ENCODE measurements around the gene WWTR1. TPM values are rescaled to one million over a fixed set of nuclear protein-coding genes. Genes with fewer than 3 reads are reported as not detected.

Gene WWTR1
- total RNA-seq, 2 donors from 2014 or later: 0.99 to 1.2 TPM

DNA sequence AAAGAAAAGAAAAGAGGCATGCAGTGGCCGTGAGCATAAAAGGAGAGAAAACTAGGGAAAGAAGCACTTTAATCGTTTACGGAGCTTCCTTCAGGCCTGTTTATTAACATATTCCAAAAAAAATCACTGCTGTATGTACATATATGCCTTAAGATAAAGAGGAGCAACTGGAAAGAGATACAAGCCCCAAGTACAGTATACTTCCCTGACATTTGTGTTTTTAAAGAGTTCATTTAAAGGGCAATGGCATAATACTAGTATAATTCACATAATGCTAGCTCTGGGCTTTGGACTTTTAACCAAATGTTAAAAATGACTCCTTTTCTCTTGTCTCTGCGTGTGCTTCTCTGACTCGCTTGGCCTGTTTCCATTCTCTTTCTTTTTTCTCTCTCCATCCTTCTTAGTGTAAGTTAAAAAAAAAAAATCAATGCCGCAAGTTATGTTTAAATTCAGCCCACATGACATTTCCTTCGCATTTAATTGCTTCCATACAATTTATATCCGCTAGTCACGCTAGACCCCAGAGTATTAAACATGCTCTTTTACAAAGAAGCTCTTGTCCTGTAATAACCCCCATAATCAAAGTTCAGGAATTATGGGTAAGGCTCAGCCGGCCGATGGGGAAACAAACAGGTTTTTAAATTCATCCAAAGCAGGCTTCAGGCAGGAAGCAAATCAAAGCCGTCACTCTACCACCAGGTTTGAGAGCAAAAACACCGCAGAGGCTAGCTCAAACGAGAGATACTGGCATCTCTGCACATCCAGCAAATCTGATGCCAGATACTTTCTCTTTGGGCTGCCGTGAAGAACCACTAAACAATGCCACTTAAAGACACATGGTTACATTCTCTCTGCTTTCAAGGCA lies 19.4 kb downstream of the WWTR1 start:
- ATAC-seq (no peak), DNase-seq (ENCODE audit: low spot score in 2 of 2) (no peak)
- no peaks in the 10 kb centered on the region for H3K9me3 Mint-ChIP-seq
- H3K36me3 Mint-ChIP-seq: no peaks in the 10 kb centered on the region
- H3K27ac Mint-ChIP-seq: no peak overlapping the region

DNA sequence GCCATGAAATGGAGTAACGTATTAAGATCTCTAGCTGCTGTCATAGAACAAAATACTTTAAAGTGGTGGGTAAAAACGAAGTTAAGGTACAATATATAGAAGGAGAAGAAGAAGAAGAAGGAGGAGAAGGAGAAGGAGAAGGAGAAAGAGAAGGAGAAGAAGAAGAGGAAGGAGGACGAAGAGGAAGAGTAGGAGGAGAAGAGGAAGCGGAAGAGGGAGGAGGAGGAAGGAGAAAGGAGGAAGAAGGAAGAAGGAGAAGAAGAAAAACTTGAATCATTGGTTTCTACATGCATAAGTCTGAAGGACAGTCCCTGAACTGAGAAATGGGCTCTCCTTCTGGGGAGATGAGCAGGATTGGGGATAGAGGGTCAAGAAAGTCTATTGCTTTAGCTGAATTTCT lies 22.4 kb downstream of the WWTR1 start:
- no peak for DNase-seq (ENCODE audit: low spot score in 2 of 2)
- H3K9me3 Mint-ChIP-seq: no peaks in the 10 kb centered on the region
- H3K36me3 Mint-ChIP-seq: no peaks in the 10 kb centered on the region
- no peak for ATAC-seq
- H3K27ac Mint-ChIP-seq: no peak overlapping the region

DNA sequence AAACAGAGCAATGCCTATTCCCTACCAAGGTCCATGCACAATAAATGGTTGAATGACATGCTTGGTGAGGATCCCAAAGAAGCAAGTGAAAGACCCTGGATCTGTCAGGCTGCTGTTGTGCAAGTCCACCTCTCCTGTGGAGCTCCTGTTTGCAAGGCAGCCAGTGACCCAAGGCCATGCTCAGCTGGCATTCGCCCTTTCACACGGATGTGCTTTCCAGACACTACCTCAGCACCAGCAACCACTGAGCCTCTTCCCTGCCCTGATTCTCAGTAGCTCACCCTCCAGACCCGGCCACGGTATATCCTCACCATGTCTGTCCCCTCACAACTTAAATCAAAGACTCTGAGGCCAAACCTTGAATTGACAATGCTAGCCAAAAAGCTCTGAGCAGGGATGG lies 23.3 kb downstream of the WWTR1 start:
- H3K36me3 Mint-ChIP-seq: no peaks in the 10 kb centered on the region
- no peaks in the 10 kb centered on the region for H3K9me3 Mint-ChIP-seq
- DNase-seq (ENCODE audit: low spot score in 2 of 2): no peak
- no peak for ATAC-seq
- H3K27ac Mint-ChIP-seq: no peak overlapping the region

DNA sequence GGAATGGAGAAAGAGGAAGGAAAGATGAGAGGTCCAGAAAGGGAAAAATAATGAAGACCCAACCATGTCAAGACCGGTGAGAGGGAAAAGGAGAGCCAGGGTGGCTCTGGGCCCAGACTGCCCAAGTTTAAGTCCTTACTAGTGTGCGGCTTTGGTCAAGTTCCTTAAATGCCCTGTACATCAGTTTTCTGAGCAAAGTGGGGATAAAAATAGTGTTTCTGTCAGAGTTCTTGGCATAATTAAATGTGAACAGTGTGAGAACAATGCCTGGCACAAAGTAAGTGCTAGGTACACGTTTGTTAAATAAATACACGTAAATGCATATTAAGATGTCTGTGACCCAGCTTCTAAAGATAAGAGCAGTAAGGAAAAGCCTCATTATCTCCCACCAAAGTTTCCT lies 23.8 kb downstream of the WWTR1 start:
- H3K36me3 Mint-ChIP-seq: no peaks in the 10 kb centered on the region
- ATAC-seq: no peak
- no peak overlapping the region for H3K27ac Mint-ChIP-seq
- no peaks in the 10 kb centered on the region for H3K9me3 Mint-ChIP-seq
- no peak for DNase-seq (ENCODE audit: low spot score in 2 of 2)

DNA sequence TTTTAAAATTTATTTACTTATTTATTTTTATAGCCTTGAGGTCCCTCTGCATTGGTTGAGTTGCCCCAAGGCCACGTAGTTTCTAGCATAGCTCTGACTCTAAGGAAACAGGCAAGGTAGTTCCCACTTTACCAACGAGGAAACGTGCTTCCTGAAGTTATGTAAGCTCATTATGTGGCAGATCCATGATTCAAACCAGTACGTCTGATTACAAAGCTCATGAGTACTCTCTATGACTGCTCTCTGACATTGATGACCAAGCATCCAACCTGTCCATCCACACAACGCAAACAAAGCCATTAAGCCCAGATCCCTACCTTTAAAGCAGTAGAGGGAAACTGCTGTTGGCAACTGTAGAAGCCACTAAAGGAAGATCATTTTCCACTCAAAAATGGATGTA lies 25.6 kb downstream of the WWTR1 start:
- Mint-ChIP-seq H3K9me3 (no peaks in the 10 kb centered on the region), H3K27ac (no peak overlapping the region), H3K36me3 (no peaks in the 10 kb centered on the region)
- DNase-seq (ENCODE audit: low spot score in 2 of 2): no peak
- no peak for ATAC-seq

DNA sequence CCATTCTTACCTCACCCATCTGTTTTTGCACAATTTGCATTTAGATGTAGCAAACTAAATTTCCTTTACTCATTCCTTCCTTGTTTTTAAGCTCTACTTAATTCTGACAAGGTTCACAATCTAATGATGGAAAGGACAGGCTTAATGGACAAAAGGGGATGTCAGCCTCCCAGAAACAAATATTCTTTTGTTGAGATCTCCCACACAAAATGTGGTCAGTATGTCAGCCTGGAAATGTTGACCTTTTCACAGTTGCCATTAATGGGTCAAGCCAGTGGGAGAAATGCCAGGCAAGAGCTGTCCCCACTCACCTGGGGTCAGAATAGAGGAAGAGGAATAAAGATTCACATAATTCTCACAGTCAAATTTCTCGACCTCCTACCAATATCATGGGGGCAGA lies 27.0 kb downstream of the WWTR1 start:
- H3K9me3 Mint-ChIP-seq: no peaks in the 10 kb centered on the region
- ATAC-seq: no peak
- no peaks in the 10 kb centered on the region for H3K36me3 Mint-ChIP-seq
- no peak for DNase-seq (ENCODE audit: low spot score in 2 of 2)
- no peak overlapping the region for H3K27ac Mint-ChIP-seq

DNA sequence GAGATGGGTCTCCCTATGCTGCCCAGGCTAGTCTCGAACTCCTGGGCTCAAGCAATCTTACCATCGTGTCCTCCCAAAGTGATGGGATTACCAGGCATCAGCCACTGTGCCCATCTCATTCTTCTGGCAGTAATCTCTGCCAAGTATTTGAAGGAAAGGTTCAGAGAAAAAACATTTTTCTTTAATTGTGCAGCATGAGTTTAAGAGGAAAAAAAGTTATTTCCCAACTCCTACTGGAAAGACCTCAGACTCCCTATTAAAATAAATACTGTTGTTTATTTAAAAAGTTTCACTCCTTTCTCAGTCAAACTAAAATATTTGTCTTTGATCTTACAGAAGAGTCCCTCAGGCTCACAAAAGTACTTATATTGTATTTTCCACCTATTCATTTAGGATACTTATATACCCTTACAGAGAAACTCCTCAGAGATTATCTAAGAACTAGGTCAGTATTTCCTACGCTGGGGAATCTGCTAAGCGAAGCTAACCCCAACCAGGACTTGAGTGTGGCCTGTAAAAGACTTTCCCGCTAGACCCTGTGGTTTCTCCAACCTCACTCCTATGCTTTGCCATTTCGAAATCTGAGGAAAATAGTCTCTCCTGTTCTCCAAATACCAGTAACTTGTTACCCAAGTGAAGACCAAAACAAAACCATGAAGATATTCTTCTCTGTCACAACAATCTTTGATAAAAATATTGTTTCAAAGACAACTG lies 28.7 kb downstream of the WWTR1 start:
- Mint-ChIP-seq H3K27ac (no peak overlapping the region), H3K9me3 (no peaks in the 10 kb centered on the region), H3K36me3 (no peaks in the 10 kb centered on the region)
- DNase-seq (ENCODE audit: low spot score in 2 of 2): no peak
- no peak for ATAC-seq

DNA sequence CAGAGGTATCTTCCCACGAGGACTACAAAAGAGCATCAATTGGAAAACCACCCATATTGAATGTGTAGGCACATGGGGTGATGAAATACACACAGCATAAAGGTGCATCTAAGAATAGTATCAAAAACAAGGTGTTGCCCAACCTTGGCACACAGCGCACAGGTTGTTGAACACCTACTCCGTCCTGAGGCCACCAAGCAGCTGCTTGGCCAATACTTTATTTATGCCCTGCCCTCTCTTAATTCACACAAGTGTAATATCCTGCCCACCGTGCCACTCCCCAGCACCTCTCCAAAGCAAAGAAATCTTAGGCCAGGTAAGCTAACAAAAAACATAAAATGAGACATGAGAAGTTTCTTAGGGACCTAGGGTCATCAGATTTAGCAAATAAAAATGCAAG lies 31.2 kb downstream of the WWTR1 start:
- ATAC-seq: no peak
- Mint-ChIP-seq H3K36me3 (no peaks in the 10 kb centered on the region), H3K27ac (no peak overlapping the region), H3K9me3 (no peaks in the 10 kb centered on the region)
- no peak for DNase-seq (ENCODE audit: low spot score in 2 of 2)

DNA sequence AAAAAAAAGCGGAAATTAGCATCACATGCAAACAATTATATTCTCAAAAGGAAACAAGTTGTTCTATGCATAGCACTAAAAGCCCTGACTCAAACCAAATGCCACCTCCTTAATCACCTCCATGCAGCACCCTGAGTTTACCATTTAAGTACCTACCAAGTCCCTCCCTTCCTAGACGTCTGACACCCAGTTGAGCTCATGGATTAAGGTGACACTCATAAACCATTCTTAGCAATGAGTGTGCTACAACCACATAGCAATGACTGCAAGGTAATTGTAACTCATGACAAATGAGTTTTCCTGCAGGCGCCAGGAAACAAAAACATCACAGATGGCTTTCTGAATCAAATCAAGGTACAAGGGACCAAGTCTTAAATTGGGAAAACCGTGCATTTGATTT lies 32.0 kb downstream of the WWTR1 start:
- ATAC-seq: peak in 1 of 2 donors; percentile 59
- Mint-ChIP-seq H3K36me3 (no peaks in the 10 kb centered on the region), H3K9me3 (no peaks in the 10 kb centered on the region), H3K27ac (no peak overlapping the region)
- DNase-seq (ENCODE audit: low spot score in 2 of 2): no peak

DNA sequence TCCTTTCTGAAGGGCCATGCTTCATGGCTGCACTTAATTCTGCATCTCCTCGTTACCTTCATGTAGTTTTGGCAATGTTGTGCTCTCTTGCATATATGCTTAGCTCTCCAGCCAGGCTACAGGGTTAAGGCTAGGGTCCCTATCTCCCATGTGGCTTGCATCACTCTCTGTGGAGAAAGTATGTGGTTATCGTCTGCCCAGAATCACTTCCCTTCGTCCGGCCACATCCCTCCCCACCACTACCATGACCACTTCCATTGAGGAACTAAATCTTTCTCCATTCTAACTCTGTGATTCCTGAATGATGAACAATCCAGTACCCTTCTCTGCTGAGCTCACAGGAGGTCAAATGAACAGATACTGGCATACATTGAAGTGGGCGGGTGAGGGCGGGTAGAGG lies 34.0 kb downstream of the WWTR1 start:
- Mint-ChIP-seq H3K27ac (no peak overlapping the region), H3K9me3 (no peaks in the 10 kb centered on the region), H3K36me3 (no peaks in the 10 kb centered on the region)
- DNase-seq (ENCODE audit: low spot score in 2 of 2): no peak
- no peak for ATAC-seq

DNA sequence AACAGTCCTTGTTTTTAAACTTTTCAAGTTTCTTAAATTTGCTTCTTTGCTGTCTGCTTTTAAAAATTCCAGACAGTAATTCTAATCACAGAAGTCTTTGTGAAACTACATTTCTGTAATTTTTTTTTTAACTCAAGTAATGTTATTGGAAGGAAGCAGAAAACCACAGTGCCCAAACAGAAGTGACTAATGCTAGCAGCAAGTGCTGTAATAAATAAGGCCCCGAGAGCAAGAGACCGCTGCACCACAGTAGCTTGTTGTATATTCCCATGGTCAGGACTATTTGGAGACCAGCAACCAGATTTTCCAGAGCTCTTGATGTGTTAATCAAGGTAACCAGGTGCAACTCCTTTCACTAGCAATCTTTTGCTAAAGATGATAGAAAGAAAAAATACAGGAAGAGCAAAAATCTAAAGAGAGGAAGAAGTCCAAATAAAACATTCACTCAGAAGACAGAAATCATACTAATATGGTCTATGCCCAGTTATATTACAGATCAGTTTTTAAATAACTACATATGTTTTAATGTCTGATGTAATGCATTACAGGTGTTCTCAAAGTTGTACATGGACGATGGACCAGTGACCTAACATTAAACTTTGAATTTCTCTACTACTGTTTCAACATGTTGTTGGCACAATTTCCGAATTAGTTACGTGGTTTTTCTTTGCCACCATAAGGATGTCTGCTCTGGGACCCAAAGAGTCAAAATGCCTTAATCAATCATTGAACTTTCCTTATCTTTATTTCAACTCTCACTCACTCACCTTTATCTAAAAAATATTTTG lies 36.4 kb downstream of the WWTR1 start:
- H3K36me3 Mint-ChIP-seq: no peaks in the 10 kb centered on the region
- no peaks in the 10 kb centered on the region for H3K9me3 Mint-ChIP-seq
- ATAC-seq (peak in 1 of 2 donors; percentile 78), DNase-seq (ENCODE audit: low spot score in 2 of 2) (no peak)
- peak overlapping the region in 1 of 2 donors; percentile 17 for H3K27ac Mint-ChIP-seq

DNA sequence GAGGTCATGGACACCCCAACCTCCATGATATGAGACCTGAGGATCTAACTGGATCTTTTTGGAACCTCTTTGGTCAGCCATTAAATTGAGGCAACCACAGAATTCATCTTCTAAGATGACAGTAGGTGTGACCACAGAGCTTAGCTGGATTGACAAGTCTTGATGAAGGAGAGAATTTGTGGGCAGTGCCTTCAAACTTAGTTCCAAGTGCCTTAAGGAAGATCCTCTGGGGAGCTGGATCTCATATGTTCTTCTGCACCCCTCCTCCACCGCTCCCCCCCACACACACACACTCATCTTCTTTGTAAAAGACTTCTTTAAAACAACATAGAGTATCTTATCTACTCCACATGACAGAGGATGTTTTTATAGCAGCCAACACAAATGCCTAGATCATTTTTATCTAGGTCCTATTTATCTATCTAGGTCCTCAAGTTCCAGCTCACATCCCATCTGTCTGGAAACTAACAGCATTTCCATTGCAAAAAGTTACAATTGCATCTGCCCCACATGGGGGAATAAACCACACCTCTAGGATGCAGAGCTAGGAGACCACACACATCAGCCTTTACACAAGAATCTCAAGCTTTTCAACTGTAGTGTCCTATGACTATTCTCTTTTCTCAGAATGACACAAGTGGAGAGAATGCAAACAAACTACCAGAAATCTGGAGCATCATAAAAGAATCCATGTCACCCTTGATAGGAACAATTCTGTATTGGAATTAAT lies 37.4 kb downstream of the WWTR1 start:
- ATAC-seq (peak in 1 of 2 donors; percentile 96), DNase-seq (ENCODE audit: low spot score in 2 of 2) (no peak)
- no peaks in the 10 kb centered on the region for H3K9me3 Mint-ChIP-seq
- H3K27ac Mint-ChIP-seq: no peak overlapping the region
- no peaks in the 10 kb centered on the region for H3K36me3 Mint-ChIP-seq

DNA sequence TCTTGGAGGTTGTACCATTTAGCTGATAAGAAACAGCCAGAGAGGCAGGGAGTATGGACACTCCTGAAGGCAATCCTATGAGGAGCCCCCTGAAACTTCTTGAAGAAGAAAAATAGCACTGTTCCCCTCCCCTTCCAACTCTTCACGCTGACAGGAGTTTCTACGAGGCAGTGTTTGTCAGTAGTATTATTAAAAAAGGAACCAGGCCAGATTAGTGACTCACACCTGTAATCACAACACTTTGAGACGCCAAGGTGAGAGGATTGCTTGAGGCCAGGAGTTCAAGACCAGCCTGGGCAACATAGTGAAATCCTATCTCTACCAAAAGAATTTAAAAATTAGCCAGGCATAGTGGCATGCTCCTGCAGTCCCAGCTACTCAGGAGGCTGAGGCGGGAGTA lies 38.7 kb downstream of the WWTR1 start:
- H3K27ac Mint-ChIP-seq: no peak overlapping the region
- DNase-seq (ENCODE audit: low spot score in 2 of 2): no peak
- no peak for ATAC-seq
- H3K9me3 Mint-ChIP-seq: no peaks in the 10 kb centered on the region
- no peaks in the 10 kb centered on the region for H3K36me3 Mint-ChIP-seq

DNA sequence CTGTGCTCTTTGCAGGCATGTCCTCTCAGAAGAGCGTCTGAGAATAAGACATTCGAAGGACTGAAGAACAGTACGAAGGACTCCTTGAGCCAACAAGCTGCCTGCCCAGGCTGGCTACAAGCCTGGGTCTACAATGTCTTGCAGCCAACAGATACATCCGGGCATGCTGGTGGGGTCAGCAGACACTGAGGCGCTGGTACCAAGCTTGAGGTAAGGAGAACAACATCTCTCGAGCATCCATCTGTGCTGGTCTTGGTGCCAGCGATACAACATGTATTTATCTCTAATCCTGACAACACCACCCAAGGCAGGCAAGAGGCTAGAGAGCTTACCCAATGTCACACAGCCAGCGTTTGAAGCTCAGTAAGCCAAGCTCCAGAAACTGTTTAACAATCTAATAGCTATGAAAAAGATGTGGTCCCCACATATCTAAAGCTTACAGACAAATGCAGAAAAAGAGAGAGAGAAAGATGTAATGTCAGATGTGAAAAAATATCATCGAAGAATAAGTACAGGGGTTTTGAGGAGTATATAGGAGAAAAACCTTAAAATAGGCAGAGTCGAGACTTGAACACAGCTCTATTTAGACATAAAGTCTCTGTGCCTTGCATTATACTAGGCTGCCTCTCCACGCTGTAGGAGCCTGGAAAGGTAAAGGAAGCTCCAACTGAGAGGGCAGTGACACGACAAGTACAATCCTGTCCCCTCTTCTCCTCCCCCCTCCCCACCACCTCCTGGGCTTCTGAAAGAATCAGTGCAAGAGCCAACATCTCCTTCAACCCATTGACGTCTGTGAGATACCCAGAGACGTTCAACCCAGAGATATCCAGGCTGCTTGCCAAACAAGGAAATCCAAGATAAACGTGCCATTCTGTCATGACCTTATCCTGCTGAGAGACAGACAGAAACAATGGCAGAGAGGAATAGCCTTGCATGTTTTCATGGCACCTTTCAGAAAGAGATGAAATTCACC lies 39.4 kb downstream of the WWTR1 start:
- H3K9me3 Mint-ChIP-seq: no peaks in the 10 kb centered on the region
- no peak overlapping the region for H3K27ac Mint-ChIP-seq
- DNase-seq (ENCODE audit: low spot score in 2 of 2) (no peak), ATAC-seq (no peak)
- no peaks in the 10 kb centered on the region for H3K36me3 Mint-ChIP-seq

DNA sequence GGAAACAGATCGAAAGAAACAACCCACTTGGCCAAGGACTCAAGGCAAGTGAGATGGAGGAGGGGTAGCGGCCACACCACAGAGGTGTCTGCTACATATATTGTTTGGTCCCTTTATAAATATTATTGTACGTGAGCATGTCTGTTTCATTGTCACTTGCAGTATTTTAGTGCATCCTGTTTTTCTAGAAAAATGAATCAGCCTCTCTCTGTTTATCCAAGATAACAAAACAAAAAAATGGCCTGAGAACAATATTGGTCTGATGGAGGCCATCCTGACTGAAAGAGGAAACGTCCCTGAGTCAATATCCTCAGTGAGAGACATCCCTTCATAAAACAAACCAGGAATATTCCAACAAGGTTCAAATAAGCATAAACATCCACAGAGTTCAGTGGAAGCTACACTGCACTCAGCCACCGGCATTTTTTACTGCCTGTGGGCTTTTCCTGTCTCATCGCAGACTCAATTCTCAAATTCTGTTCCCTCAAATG lies 42.0 kb downstream of the WWTR1 start:
- H3K36me3 Mint-ChIP-seq: no peaks in the 10 kb centered on the region
- no peak overlapping the region for H3K27ac Mint-ChIP-seq
- H3K9me3 Mint-ChIP-seq: no peaks in the 10 kb centered on the region
- no peak for ATAC-seq
- no peak for DNase-seq (ENCODE audit: low spot score in 2 of 2)

DNA sequence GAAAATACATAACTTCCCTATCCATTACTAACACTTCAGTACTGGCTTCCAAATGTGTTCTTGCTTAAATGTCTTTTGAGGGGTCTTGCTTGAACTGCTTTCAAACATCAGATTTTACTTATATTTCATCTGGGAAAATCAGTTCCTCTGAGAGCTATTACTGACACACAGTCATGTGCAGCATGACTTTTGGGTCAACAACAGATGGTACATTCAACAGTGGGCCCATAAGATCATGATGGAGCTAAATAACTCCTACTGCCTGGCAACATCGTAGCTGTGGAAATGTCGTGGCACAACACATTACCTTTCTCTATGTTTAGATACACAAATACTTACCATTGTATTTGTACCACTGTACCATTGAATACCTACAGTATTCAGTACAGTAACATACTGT lies 43.8 kb downstream of the WWTR1 start:
- DNase-seq (ENCODE audit: low spot score in 2 of 2) (no peak), ATAC-seq (no peak)
- no peaks in the 10 kb centered on the region for H3K9me3 Mint-ChIP-seq
- H3K27ac Mint-ChIP-seq: no peak overlapping the region
- no peaks in the 10 kb centered on the region for H3K36me3 Mint-ChIP-seq
